ENCODE results near the gene NISCH.

NISCH gene

GRCh38 chr3:52438104-52438376, 17.4 kb upstream of the NISCH start:
- no peaks in the 10 kb centered on the region for H3K36me3 ChIP-seq (ENCODE audit: low read length)
- H2AFZ ChIP-seq (ENCODE audit: low read depth, low read length, severe bottlenecking) = no peak overlapping the region
- H3K9ac ChIP-seq (ENCODE audit: low read length) = no peak overlapping the region
- no peaks in the 10 kb centered on the region for H4K20me1 ChIP-seq (ENCODE audit: low read depth, low read length)
- H3K4me3 ChIP-seq (ENCODE audit: insufficient read depth, low read length, poor library complexity, severe bottlenecking) = no peak overlapping the region
- no peaks in the 10 kb centered on the region for H3K27me3 ChIP-seq (ENCODE audit: low read length)
- H3K9me3 ChIP-seq (ENCODE audit: insufficient read depth, low read length) = no peaks in the 10 kb centered on the region
- TF ChIP-seq EZH2phosphoT487 (conservative IDR thresholded peaks at IDR 0.05; ENCODE audit: low read length) = no peak
- TF ChIP-seq CTCF (IDR thresholded peaks at IDR 0.05; ENCODE audit: insufficient read depth, low read length, poor library complexity, severe bottlenecking) = no peak
- no peaks in the 10 kb centered on the region for H3K9me2 ChIP-seq (replicated peaks; ENCODE audit: insufficient read depth, low read length)
- H3K4me2 ChIP-seq (ENCODE audit: low read depth, low read length, poor library complexity, severe bottlenecking) = no peak overlapping the region
- no peak overlapping the region for H3K27ac ChIP-seq (ENCODE audit: low read depth, low read length)
- H3F3A ChIP-seq (ENCODE audit: insufficient read depth) = no peaks in the 10 kb centered on the region
- no peaks in the 10 kb centered on the region for H3K79me2 ChIP-seq (ENCODE audit: insufficient read depth, low read length)

- H4K20me1 ChIP-seq (ENCODE audit: low read depth, low read length) = no peaks in the 10 kb centered on the region
- H3K79me2 ChIP-seq (ENCODE audit: insufficient read depth, low read length) = no peaks in the 10 kb centered on the region
- H3K27ac ChIP-seq (ENCODE audit: low read depth, low read length) = no peak overlapping the region
- H3K27me3 ChIP-seq (ENCODE audit: low read length) = no peaks in the 10 kb centered on the region
- TF ChIP-seq EZH2phosphoT487 (conservative IDR thresholded peaks at IDR 0.05; ENCODE audit: low read length) = no peak
- TF ChIP-seq CTCF (IDR thresholded peaks at IDR 0.05; ENCODE audit: insufficient read depth, low read length, poor library complexity, severe bottlenecking) = no peak
- H3K9ac ChIP-seq (ENCODE audit: low read length) = no peak overlapping the region
- no peak overlapping the region for H2AFZ ChIP-seq (ENCODE audit: low read depth, low read length, severe bottlenecking)
- no peak overlapping the region for H3K4me2 ChIP-seq (ENCODE audit: low read depth, low read length, poor library complexity, severe bottlenecking)
- no peaks in the 10 kb centered on the region for H3K36me3 ChIP-seq (ENCODE audit: low read length)
- no peaks in the 10 kb centered on the region for H3K9me2 ChIP-seq (replicated peaks; ENCODE audit: insufficient read depth, low read length)
- H3K4me3 ChIP-seq (ENCODE audit: insufficient read depth, low read length, poor library complexity, severe bottlenecking) = no peak overlapping the region
- no peaks in the 10 kb centered on the region for H3K9me3 ChIP-seq (ENCODE audit: insufficient read depth, low read length)
- no peaks in the 10 kb centered on the region for H3F3A ChIP-seq (ENCODE audit: insufficient read depth)
Measured at GRCh38 chr3:52438579-52439425, 16.6 kb upstream of the NISCH start.

- Histone ChIP-seq H3K4me2 (ENCODE audit: low read depth, low read length, poor library complexity, severe bottlenecking) (no peak overlapping the region), H3K9ac (ENCODE audit: low read length) (no peak overlapping the region), H3K79me2 (ENCODE audit: insufficient read depth, low read length) (no peaks in the 10 kb centered on the region), H3K4me3 (ENCODE audit: insufficient read depth, low read length, poor library complexity, severe bottlenecking) (no peak overlapping the region), H4K20me1 (ENCODE audit: low read depth, low read length) (no peaks in the 10 kb centered on the region), H3K27ac (ENCODE audit: low read depth, low read length) (no peak overlapping the region), H3K36me3 (ENCODE audit: low read length) (no peaks in the 10 kb centered on the region), H3F3A (ENCODE audit: insufficient read depth) (no peaks in the 10 kb centered on the region), H3K9me2 (replicated peaks; ENCODE audit: insufficient read depth, low read length) (no peaks in the 10 kb centered on the region), H2AFZ (ENCODE audit: low read depth, low read length, severe bottlenecking) (no peak overlapping the region), H3K27me3 (ENCODE audit: low read length) (no peaks in the 10 kb centered on the region), H3K9me3 (ENCODE audit: insufficient read depth, low read length) (no peaks in the 10 kb centered on the region)
- TF ChIP-seq EZH2phosphoT487 (conservative IDR thresholded peaks at IDR 0.05; ENCODE audit: low read length) = no peak
- no peak for TF ChIP-seq CTCF (IDR thresholded peaks at IDR 0.05; ENCODE audit: insufficient read depth, low read length, poor library complexity, severe bottlenecking)
Measured at GRCh38 chr3:52439426-52440248, 15.8 kb upstream of the NISCH start.

Measured in SU-DHL-6 (cell line).